IPS-18c (cell line): Measurements from ENCODE around the gene PLAC1.

Experiments used
- H3K4me3 ChIP-seq: 2 replicates; pipeline ENCODE4 v1.7.0; 2013; ENCODE audit warnings: low read depth, mild to moderate bottlenecking, low read length, moderate library complexity; ENCODE audit not compliant: insufficient read depth
- H3K9me3 ChIP-seq: one replicate; pipeline ENCODE4 v1.6.1; 2013; ENCODE audit warnings: mild to moderate bottlenecking, low read length, moderate library complexity; ENCODE audit not compliant: control insufficient read depth, insufficient read depth

The PLAC1 gene

DNA sequence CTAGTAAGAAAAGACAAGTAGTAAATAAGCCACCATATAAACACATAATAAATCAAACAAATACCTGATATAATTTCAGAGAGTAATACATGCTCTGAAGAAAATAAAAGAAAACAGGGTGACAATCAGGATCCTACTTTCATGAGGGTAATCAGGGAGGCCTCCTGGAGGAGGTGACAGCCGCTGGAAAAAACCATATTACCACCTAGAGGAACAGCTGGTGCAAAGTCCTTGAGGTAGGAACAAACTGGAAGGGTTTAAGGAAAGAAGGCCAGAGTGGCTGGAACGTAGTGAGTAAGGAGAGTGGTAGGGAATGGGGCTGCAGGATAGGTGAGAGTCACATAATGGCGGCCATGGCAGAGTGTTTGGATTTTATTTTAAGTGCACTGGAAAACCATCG lies 19.1 kb upstream of the PLAC1 start:
- H3K4me3 ChIP-seq, result no peak overlapping the region

GRCh38 chrX:134676436-134676835 lies 18.2 kb upstream of the PLAC1 start:
- Histone ChIP-seq H3K9me3 (peaks cover 6% of the 10 kb centered on the region), H3K4me3 (no peak overlapping the region)

More for the DNA sequence above, 19.1 kb upstream of the PLAC1 start:
- H3K9me3 ChIP-seq, result peaks cover 6% of the 10 kb centered on the region

DNA sequence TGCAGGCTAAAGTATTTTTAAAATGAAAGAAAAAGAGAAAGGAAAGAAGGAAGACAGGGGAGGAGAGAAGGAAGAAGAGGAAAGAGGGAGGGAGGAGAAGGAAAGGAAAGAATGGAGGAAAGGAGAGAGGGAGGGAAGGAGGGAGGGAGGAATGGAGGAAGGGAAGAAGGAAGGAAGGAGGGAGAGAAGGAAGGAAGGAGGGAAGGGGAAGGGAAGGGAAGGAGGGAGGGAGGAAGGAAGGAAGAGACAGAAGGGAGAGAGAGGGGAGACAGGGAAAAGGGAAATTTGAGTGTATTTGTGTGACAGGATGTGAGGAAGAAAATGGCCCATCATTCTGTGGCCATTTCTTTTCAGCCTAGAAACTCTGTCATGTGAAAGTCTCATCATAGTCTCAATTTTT lies 14.9 kb upstream of the PLAC1 start:
- H3K4me3 ChIP-seq, result no peak overlapping the region
- peaks cover 4% of the 10 kb centered on the region for H3K9me3 ChIP-seq

GRCh38 chrX:134672101-134672500 lies 13.8 kb upstream of the PLAC1 start:
- Histone ChIP-seq H3K9me3 (peaks cover 2% of the 10 kb centered on the region), H3K4me3 (no peak overlapping the region)

GRCh38 chrX:134671294-134671693 lies 13.0 kb upstream of the PLAC1 start:
- Histone ChIP-seq H3K9me3 (peaks cover 2% of the 10 kb centered on the region), H3K4me3 (no peak overlapping the region)

DNA sequence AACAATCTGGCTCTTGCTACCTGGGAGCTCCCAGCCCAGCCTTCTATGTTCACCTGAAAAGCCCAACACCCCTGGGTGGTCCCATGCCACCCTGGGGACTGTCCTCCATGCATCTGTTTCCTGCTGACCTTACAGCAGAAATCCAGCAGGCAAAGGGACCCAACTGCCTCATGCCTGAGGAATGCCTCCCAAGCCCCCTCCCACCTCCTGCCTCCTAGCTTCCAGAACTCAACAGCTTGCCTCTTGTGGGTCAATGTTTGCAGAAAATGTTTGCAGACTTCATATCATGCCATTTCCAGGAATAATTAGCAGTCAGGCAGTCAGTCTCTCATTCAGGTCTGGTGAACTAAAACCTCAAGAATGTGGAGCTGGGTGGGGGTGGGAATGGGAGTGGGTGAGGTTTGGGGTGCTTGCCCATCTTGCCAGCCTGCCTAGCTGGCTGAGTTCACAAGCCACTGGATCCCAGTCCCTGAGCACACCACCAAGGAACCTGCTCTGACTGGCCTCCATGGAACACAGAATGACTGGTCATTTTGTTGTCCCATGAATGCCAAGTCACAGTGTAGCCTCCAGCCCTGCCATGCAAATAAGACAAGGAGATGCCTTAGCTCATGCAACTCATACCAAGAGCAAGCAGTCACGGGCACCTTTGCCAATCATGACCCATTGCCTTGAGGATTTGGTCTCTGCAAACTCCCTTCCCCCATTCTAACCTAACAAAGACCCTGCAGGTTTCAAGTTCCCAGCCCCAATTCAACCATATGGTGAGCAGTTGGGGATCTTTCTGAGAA lies 12.1 kb upstream of the PLAC1 start:
- H3K4me3 ChIP-seq, result no peak overlapping the region
- peaks cover 2% of the 10 kb centered on the region for H3K9me3 ChIP-seq

DNA sequence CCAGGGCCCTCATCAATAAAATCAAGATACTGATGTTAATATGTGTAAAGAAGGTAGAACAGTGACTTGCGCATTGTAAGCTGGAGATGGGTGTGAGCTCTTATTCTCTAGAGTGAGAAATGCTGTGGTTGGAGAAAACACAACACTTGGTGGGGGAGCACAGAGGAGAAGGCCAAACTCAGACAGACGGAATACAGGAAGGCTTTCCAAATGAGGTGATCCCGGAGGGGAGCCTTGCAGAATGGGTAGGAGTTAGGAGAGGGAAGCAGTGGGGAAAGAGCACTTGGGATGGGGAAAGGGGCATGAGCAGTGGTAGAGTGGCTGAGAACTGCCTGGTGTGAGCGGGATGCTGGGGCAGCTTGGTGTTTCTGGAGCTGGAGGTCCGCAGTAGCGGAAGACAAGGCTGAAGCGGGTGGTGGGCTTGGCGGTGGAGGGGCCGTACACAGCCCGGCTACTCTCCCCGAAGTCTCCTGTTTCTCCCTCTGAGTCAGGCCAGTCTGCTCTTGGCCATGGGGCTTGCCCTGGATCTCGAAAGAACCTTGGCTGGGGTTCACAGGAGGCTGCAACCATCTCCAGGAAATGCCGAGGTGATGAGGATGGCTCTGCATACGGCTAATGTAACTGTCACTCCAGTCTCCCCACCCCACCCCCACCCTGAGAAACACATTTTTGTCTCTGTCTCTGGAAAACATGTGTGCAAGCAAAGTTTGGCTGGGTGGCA lies 11.3 kb upstream of the PLAC1 start:
- Histone ChIP-seq H3K4me3 (no peak overlapping the region), H3K9me3 (peaks cover 2% of the 10 kb centered on the region)

GRCh38 chrX:134664202-134664601 lies 5.9 kb upstream of the PLAC1 start:
- no peaks in the 10 kb centered on the region for H3K9me3 ChIP-seq

GRCh38 chrX:134661295-134661694 lies 3.0 kb upstream of the PLAC1 start:
- Histone ChIP-seq H3K9me3 (no peaks in the 10 kb centered on the region), H3K4me3 (no peak overlapping the region)

More at GRCh38 chrX:134664202-134664601, 5.9 kb upstream of the PLAC1 start:
- H3K4me3 ChIP-seq, result no peak overlapping the region

DNA sequence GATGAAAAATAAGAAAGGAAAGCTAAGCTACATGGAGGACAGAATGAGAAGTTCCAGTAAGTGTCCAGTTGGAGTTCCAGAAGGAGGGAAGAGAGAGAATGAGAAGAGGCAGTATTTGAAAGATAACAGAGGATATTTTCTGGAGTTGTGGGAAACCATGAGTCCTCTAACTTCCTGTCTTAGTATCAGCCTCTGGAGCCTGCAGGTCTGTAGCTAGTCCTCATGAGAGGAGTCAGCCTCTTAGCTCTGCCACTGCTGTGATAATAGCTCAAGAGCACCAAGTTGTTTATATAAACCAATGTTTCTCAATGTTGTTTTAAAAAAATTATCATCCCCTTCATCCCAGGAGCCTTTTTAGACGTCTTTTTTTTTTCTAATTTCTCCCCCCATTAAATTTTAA lies 2.4 kb upstream of the PLAC1 start:
- no peak overlapping the region for H3K4me3 ChIP-seq
- H3K9me3 ChIP-seq, result no peaks in the 10 kb centered on the region

GRCh38 chrX:134659761-134660160 lies 1.5 kb upstream of the PLAC1 start:
- no peak overlapping the region for H3K4me3 ChIP-seq
- H3K9me3 ChIP-seq, result no peaks in the 10 kb centered on the region

GRCh38 chrX:134658760-134659023 lies 421 bp upstream of the PLAC1 start:
- Histone ChIP-seq H3K9me3 (no peaks in the 10 kb centered on the region), H3K4me3 (no peak overlapping the region)

DNA sequence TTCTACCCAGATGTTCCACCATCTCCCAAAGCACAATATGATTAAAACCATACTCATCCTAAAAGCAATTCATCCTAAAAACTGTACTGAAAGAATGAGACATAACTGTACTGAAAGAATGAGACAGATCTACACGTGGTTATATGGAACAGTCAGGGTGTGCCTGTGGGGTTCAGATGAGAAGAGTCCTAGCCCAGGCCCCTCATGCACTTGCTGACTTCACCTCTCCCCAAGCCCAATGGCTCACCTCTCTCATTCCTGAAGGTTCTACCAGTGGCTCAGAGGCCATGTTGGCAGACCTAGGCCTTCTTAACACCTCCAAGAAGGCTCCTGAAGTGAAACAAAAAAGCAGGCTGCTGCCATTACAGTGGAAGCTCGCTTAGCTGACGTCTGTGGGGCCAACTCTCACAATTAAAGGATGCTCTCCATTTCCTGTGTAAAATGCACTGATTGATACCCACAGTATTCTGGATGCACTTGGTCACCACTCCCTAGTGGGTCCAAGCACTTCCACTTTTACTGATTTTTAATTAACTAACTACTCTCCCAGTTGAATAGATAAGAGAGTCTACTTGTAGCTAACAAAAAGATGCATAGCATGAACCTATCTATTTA lies 3.8 kb downstream of the PLAC1 start:
- H3K9me3 ChIP-seq, result peaks cover 2% of the 10 kb centered on the region
- H3K4me3 ChIP-seq, result no peak overlapping the region

GRCh38 chrX:134653835-134654234 lies 4.4 kb downstream of the PLAC1 start:
- Histone ChIP-seq H3K4me3 (no peak overlapping the region), H3K9me3 (peaks cover 2% of the 10 kb centered on the region)

DNA sequence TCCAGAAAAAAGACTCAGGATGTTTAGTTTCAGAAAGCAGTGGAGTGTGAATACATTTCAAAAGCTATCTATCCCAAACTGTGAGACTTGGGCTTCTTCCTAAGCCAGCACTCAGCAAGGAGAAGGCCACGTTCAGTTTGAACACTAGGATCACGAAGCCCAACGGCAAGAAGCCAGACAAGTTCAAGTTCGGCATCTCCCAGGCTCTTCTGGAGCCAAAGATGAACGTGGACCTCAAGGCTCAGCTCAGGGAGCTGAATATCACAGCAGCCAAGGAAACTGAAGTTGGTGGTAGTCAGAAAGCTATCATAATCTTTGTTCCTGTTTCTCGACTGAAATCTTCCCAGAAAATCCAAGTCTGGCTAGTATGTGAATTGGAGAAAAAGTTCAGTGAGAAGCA lies 7.6 kb downstream of the PLAC1 start:
- H3K9me3 ChIP-seq, result peaks cover 5% of the 10 kb centered on the region
- H3K4me3 ChIP-seq, result no peak overlapping the region

DNA sequence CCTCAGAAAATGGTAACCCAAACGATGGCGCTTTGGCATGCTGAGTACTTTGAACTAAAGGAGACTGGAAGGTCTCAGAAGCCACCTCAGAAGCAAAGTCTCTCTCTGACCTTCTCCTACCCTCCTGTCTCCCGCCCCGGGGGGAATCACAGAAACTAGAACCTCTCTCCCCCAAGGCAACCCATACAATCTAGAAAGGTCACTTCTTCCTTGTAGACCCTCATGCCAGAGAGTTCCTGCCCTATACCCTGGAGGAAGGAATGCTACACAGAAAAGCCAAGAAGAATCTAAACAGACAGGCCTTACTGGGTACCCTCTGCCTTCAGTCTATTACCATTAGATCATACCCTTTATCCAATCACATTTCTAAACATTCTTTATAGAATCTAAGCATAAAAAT lies 8.5 kb downstream of the PLAC1 start:
- H3K4me3 ChIP-seq, result no peak overlapping the region
- peaks cover 5% of the 10 kb centered on the region for H3K9me3 ChIP-seq

DNA sequence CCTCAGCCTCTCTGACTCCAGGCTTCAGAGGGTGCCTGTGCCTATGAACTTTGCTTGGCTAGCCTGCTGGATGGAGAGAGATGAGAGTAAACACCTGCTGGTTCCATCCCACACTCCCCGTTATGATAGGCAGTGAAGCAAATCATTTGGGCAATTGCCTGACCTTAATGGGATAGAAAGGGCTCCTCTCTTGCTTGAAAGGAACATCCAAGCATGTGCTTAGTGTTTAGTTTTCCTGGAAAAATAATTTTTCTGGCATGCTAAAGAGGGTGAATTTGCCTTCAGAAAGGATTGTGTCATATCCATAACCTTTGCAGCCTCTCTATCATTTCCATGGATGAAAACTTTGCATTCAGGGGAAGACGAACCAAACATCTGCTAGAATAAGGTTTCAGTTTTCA lies 10.8 kb downstream of the PLAC1 start:
- peaks cover 5% of the 10 kb centered on the region for H3K9me3 ChIP-seq
- no peak overlapping the region for H3K4me3 ChIP-seq

DNA sequence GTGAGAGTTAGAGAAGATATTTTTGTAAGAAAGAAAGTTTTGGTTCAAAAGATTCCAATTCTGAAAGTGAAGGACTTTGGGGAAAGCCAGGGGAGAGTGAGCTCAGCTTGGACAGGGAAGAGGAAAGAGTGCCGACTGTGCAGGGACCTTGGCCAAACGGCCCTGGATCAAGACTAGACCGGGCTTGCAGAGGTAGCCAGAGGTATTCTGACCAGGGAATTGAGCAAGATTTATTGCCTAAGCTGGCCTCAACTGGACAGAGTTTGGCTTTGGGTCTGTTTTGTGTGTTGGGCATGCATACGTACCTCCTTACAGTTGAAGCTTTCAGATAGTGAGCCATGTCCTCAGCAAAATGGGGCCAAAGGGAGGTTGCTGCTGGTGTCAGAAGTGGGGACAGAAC lies 11.6 kb downstream of the PLAC1 start:
- no peak overlapping the region for H3K4me3 ChIP-seq
- H3K9me3 ChIP-seq, result peaks cover 5% of the 10 kb centered on the region
